GM18907 (cell line): Measurements from ENCODE around the gene ASCL2.

Experiments
- ATAC-seq: cut with Tn5 transposase; IDR thresholded peaks from one replicate; pipeline ENCODE4 v1.9.1; 2021; ENCODE audit warnings: mild to moderate bottlenecking, moderate library complexity; ENCODE audit not compliant: unreplicated experiment

Gene ASCL2

DNA sequence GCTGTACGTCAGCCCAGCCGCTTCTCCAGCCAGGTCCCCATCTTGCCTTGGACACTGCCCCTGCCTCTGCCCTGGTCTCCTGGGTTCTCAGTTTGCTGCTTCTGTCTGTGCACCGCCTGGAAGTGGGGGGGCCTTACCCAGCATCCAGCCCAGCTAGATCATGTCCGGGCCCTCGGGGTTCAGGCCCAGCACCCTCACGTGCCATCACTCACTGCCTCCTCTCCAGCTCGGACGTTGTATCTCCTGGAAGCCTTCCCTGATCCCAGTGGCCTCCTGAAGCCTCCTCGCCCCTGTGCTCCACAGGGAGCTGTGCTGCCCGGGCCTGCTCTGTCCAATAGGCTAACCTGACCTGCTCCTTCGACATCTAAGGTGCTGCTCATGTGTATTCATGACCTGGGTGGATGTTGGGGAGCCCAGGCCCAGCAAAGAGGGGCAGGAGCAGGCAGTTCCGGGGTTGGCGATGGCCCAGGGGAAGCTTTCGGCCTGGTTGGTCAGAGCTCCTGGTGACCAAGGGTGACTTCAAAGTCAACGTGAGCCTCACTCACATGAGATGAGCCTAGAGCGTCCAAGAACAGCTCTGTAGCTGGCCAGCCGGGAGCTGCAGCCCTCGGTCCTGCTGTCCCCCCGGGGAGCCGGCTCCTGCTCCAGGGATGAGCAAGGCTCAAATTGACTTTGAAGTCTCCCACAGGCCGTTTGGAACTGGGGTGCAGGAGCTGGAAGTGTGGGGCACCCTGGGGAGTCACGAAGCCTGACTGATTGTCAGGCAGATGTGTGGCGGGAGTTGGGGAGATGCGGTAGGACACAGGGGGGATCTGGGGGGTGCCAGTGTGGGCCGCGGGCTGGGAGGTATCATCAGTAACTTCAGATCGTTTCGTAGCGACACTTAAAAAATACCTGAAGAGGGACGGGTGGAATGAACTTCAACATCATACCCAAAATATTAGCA lies 5.2 kb upstream of the ASCL2 start:
- no peak for ATAC-seq

DNA sequence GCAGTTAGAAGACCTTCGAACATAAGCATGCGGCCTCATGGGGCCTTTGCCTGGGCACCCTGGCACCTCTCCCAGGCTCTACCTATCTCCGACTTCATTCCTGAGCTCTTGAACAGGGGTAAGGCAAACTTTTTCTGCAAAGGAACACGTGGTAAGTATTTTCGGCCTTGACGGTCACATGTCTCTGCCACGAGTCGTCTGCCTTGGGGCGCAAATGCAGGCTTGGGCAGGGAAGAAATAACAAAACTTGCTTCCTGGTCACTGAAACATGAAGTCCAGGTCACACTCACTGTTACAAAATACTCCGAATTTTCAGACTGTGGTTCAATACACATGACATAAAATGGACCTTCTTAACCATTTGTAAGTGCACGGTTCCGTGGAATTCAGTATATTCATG lies 3.4 kb upstream of the ASCL2 start:
- no peak for ATAC-seq

DNA sequence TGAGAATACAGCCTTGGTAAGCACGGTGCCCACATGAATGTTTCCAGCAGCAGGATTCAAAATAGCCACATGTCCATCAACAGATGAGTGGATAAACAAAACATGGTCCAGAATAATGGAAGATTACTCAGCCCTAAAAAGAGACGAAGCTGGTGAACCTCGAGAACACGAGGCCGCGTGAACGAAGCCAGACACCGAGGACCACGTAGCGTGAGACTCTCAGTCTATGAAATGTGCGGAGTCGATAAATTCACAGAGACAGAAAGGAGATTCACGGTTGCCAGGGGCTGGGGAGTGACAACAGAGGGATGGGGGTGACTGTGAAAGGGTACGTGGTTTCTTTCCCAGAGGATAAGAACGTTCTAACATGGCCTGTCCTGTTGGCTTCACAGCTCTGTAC lies 2.9 kb upstream of the ASCL2 start:
- ATAC-seq: no peak

DNA sequence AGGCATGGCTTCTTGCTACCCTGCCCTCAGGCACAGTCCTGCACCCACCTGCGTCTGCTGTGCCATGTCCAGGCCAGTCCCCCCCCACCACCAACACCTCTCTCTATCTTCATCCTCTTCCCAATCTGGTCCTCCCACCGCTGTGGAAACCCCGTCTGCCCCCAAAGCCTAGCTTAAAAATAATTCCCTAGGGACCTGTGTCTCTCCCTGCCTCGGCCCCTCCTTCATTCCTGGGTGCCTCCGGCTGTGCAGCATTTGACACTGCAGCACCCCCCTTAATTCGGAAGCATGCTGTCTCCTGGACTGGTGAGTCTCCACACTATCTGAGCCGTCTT lies 2.5 kb upstream of the ASCL2 start:
- no peak for ATAC-seq

DNA sequence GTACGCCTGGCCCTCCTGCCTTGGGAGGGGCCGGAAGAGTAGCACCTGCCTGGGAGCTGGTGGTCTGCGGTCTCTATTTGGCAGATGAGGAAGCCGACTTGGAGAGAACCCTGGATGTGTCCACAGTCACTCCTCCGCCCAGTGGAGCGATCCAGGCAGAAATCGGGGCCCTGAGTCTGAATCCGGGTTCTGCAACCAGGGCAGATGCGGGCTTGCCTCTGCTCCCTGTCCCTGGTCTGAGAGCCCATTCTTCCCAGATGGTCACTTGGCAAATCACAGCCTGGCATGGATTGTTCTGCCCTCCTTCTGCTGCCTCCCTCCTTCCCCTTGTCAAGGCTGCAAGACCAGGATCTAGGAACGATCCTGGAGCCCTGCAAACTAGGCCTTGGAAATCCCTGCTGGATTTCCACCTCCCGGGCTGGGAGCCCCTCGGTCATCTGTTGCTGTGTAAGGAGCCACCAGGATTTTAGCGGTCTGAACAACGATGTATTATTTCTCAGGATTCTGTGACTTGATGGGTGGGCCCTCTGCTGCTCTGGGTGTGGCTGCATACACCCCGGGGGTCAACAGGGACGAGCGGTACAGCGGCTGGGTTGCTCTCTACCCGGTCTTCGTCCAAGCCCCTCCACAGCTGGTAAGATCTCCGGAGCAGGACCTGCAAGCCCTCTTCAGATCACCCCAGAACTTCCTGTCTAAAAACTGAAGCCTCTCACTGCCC lies 2.0 kb upstream of the ASCL2 start:
- ATAC-seq: no peak

DNA sequence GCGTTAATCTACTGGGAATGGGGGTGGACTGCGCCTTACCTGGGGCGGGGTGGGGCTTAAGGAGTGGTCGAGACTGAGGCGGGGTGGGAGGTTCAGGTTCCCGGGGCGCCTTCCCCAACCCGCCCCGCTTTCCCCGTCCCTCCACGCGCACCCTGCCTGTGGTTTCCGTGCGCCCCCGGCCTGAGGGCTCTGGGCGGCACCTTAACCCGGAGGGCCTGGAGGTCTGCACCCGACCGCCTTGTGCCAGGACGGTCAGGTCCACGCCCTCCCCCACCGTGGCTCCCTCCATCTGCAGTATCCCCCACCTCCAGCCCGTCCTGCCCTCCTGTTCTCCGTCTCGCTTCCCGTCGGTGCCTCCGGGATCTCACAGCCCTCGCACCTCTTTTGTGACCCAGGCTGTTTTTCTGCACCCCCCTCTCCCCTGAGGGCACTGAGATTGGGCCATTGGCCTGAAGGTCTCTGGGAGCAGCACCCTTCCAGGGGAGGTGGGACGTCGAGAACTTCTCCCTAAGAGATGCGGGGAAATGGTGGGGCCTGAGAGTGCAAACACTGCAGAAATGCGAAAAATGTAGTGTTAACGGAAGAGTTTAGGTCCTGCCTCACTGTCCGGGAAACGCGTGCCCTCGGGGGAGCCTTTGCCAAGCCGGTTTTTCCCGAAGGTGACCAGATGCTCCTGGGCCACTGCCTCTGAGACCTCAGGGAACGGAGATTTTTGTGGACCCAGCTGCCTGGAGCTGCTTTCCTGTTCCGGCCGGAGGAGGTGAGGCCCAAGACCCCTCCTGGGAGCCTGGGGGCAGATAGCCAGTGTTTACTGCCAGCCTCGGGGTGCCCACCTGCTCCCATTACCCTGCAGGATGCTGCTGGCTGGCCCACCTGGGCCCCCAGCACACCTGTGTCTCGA lies 1.2 kb upstream of the ASCL2 start:
- ATAC-seq: no peak

DNA sequence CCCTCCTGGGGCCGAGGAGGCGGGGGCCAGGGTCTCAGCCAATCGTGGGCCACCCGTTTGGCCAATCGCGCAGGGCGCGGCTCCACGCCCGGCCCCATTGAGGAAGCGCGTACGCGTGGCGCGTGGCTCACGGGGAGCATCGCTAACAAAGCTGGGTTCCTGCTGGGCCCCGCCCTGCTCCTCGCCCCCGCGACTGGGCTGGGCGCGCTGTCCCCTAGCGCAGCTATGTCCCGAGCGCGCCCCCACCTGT lies 614 bp upstream of the ASCL2 start:
- no peak for ATAC-seq

DNA sequence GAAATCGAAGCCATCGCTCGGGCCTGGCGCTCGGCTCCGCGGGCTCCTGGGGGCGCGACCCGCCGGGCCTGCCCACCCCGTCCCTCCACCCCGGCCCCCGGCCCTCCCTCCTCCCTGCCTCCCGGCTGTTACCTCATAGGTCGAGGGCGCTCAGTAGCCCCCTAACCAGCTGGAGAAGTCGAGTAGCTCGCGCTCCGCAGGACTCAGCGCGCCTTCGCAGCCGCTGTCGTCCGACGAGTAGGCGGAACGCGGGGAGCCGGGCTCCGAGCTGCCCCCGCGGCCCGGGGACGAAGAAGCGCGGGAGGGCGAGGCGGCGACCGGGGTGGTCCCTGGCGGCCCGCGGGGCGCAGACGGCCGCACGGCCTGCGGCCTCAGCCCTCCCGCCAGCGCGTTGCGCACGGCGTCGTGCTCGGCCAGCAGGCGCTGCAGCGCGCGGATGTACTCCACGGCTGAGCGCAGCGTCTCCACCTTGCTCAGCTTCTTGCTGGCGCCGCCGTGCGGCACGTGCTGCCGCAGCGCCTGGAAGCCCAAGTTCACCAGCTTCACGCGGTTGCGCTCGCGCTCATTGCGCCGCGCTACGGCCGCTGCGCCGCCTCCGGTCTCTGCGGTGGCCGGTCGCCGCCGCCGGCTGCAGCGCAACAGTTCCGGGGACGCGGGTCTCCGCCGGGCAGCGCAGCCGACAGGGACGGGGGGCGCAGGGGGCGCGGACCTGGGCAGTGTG lies 627 bp downstream of the ASCL2 start:
- ATAC-seq: no peak

DNA sequence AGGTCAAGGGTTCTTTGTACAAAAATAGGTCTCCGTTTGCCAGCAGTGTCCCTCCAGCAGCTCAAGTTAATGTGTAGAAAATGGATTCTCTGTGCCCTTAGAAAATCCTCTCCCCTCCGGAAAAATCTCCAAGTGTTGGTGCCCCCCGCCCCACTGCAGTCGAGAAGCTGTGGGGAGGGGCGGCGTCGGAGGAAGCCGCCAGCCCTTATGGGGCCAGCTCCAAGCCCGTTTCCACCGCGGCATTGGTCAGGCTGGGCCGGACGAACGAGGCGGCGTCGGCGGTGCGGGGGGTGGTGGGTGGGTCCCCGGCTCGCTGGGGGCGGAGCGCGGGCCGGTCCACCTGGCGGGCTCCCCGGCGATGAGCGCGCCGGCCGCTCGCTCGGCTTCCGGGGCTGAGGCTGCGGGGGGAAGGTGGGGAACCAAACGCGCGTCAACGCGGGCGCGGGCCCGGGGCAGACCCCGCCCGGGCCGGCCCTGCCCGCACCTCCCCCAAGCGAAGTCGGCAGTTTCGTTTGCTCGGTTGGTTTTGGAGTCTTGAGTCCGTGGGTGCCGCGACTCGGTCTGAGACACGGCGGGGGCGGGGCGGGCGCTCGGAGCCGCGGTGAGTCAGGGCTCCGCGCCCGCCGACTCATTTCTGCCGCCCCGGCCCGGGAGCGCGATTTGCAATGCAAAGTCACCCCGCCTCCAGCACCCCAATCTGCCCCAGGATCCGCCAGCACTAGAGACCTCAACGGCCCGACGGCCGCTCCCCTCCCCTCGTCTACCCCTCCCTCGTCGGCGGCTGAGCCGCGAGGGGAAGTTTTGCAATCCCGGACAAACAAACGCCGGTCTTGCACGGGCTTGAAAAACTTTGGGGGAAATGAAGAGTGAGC lies 1.4 kb downstream of the ASCL2 start:
- no peak for ATAC-seq

DNA sequence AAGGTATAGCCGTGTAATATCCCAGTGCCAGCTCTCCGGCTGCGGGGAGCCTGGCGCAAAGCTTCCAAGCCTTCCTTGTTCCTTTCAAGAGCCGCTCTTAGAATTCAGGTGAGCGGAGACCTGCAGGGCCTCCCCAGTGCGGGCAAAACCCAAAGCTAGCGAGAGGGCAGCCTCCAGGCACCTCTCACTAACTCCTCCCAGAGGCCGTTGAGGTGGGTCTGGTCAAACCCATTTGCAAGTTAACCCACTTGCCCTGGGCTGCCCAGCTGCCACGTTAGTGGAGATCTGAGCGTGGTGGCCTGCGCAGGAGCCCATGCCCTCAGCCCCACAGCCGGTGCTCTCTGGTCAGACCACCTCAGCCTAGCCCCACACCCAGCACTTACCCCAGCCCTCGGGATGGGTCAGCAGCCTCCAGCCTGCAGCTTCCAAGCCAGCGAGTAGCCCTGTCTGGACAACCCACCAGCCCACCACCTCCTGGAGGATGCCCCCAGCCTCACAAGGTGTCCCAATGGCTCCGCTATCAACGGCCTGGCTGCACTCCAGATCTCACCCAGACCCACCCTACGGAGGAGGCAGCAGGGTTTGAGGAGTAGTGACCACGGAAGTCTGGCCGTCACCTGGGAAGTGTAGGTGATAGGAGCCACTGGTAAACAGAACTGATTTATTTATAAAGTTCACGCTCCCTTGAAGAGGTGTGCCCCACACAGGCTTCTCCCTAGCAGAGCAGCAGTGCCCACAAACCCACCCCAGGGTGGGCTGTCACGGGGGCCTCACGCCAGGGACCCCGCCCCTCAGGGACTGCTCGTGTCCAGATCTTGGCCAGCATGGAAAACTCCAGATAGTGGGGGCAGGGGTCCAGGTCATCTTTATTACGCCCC lies 2.3 kb downstream of the ASCL2 start:
- ATAC-seq: no peak

DNA sequence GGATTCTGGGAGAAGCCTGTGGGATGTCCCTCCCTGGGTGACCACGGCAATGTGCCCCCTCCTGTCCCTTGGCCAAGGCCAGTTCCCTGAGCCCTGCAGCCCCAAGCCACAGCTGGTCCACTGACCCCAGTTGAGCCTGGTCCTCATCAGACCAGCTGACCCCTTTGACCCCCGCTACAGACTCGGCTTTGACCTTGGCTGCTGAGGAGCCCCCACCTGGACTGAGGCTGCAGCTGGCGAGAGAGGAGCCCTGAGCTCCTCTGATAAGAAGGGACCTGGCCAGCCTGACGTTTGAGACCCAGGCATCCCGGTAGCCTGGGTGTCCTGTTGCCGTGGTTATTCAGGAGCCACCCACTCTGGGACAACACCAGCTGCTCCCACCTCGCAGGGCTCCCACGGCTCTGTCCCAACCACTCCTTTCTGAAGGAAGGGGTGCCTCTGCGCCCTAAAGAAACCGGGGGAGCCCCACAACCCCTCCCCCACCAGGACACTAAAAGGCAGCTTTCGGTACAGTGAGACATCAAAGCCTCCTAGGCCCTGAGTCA lies 3.0 kb downstream of the ASCL2 start:
- ATAC-seq: no peak

DNA sequence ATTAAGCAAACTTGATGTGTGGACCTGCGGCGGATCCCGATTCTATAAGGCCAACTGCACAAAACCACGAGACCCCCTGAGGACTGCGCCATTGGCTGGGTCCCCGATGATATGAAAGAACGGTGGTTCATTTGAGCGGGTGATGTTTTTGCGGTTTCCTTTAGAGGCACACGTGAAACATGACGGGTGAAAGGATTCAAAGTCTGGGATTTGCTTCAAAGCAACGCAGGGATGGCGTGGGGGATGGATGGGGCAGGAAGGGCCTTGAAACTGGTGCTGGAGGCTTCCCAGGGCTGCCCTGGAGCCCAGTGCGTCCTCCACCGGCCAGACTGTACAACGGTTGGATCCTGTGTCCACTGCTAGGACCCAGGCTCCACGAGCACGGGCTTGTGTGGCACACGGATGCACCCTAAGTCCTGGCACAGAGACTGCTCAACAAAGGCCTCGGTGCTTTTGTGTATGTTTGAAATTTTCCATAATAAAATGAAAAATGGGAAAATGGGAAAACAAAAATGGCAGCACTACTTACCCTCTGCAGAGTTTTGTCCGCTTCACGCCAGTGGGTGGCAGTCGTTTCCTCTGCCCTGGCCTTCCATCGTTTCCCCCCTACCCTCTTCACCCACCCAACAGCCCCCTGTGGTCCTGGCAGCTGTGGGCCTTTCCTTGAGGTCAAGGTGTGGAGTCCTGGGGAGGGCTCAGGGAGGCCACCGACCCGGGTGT lies 3.6 kb downstream of the ASCL2 start:
- no peak for ATAC-seq

DNA sequence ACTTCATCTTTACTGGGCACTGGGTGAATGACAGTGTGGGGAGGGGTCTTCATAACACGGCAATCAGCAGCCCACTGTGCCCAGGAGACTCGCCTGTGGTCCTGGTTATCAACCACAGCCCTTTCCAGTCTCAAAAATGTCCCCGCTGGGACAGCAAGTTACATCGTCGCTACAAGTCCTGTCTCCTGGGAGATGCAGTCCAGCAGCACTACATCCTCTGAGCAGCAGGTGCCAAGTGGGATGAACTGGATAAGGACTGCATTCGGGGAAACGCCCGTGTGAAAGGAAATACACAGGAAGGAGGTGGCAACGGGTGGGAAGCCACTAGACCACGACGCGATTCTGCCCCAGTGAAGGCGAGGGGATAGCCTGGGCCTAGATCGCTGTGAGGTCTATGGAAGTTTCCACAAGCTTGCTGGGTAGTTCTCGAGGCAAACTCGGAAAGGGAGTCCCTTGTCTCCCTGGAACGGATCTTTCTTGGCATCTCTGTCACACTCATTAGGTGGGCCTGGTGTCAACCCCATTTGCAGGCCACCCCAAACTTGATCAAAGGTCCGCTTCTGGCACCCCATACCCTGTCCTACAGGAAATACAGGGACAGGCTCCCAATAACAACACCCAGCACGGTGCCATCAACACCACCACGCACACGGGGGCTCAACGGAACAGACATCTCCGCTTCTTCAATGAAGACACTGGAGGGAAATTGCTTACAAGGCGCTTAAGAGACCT lies 4.4 kb downstream of the ASCL2 start:
- ATAC-seq: no peak

DNA sequence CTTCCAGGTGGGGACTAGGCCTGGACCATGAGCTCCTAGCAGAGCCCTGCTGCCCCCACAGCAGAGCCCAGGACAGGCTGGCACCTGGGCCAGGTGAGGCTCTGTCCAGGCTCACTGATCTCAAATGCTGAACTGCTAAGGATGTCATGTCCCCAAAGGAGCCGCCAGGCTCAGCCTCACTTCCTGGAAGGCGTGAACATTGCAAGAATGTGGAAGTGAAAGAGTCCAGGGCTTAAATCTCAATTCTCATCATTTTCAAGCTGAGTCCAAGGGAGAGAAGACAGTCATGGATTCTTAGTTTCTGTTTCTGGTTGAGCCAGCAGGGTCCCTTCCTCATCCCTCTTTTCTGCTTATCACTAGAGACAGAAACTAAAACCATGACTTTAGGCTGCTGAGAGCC lies 5.0 kb downstream of the ASCL2 start:
- peak; percentile 43 for ATAC-seq

DNA sequence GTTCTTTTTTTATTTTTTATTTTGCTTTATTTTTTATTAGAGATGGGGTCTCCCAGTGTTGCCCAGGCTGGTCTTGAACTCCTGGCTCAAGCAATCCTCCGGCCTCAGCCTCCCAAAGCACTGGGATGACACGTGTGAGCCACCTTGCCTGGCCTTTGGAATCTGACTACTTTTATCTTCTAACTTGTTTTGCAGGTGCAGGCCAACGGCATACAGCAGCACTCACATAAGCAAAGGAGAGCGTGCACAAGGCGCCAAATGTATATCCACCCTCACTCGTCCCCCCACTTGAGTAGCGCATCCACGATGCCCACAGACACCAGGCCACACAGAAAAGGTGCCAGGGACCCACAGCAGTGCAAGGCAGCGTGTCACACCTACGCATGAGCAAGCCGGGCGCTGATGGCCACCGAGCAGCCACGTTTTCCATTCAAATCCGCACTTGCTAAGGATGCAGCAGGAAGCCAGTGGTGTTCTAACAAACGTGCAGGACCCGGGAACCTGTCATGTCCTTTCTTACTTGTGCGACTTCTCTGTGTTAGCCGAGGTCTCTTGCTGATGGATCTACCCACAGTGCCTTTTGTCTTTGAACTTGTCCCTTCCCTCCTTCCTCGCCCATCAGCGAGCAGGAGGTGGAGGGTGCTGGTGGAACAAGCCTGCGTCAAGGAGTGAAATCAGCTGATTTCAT lies 5.9 kb downstream of the ASCL2 start:
- ATAC-seq: no peak

DNA sequence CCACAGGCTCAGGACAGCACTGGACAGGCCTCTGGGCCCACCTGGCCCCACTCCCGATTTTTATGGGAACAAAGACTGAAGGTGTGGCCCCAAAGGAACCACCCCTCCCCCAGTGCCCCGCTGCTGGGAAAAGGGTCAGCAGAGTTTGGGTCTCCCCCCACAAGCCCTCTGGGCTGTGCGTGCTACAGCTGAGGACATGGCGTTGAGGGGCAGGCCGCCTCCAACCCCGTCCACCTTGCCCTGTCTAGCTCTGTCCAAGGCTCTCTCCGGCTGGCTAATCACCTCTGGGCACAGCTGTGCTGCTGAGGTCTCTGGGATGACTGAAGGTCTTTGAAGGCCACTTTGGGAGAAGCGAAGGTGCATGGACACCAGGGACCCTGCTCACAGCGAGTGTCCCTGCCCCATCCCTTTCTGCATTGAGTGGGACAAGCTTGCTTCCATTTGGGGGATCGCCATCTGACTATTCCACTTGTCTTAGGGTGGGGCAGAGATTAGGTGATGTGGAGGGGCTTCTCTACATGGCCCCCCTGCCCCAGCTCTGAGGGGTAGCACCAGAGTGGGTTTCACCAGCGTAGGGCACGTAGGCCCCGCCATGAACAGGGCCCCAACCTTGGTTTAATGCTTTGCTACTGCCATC lies 6.5 kb downstream of the ASCL2 start:
- ATAC-seq: no peak
